HG02885 (cell line): Measurements from ENCODE around the gene CPEB4.

Experiments used
- ATAC-seq: cut with Tn5 transposase; IDR thresholded peaks from one replicate; pipeline ENCODE4 v1.9.1; 2021; ENCODE audit warnings: mild to moderate bottlenecking; ENCODE audit not compliant: unreplicated experiment, poor library complexity

CPEB4 gene

GRCh38 chr5:173858670-173859407, 29.3 kb upstream of the CPEB4 start:
- no peak for ATAC-seq

- ATAC-seq = no peak
Measured at GRCh38 chr5:173859408-173860159, 28.6 kb upstream of the CPEB4 start.

- ATAC-seq = no peak
Measured at GRCh38 chr5:173862047-173862477, 26.1 kb upstream of the CPEB4 start.

- ATAC-seq = no peak
Measured at GRCh38 chr5:173863359-173863758, 24.8 kb upstream of the CPEB4 start.

GRCh38 chr5:173864126-173865050, 23.8 kb upstream of the CPEB4 start:
- no peak for ATAC-seq

- ATAC-seq = no peak
Measured at GRCh38 chr5:173866243-173866857, 21.8 kb upstream of the CPEB4 start.

- ATAC-seq = no peak
Measured at GRCh38 chr5:173866858-173867679, 21.1 kb upstream of the CPEB4 start.

GRCh38 chr5:173868096-173868880, 19.9 kb upstream of the CPEB4 start:
- ATAC-seq = no peak

GRCh38 chr5:173869316-173869715, 18.8 kb upstream of the CPEB4 start:
- ATAC-seq = no peak

- ATAC-seq = no peak
Measured at GRCh38 chr5:173872957-173873305, 15.2 kb upstream of the CPEB4 start.

- no peak for ATAC-seq
Measured at GRCh38 chr5:173873306-173873922, 14.7 kb upstream of the CPEB4 start.

- ATAC-seq = no peak
Measured at GRCh38 chr5:173875189-173875588, 13.0 kb upstream of the CPEB4 start.

GRCh38 chr5:173878224-173878967, 9.8 kb upstream of the CPEB4 start:
- no peak for ATAC-seq

- ATAC-seq = no peak
Measured at GRCh38 chr5:173880306-173880985, 7.7 kb upstream of the CPEB4 start.

- ATAC-seq = no peak
Measured at GRCh38 chr5:173881811-173882575, 6.2 kb upstream of the CPEB4 start.

GRCh38 chr5:173882632-173883031, 5.5 kb upstream of the CPEB4 start:
- no peak for ATAC-seq
